ENCODE data around the gene ASTN2.

The ASTN2 gene

DNA sequence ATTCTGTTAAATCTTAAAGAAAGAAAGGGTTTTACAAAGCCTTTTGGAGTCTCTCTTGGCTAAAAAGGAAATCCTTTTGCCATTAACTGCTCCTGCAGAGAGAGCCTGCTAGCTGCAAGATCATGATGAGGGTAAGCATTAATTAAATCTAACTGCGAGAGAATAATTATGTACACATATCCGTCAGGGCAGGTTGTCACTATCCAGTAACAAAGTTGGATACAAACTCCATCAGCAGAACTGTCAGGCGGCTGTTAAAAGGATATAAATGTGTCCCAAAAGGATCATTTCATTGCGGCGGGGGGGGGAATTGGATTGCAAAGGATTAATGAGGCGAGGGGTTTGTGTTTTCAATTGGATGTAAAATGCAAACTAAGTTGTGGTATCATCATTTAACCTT is 289.3 kb downstream of the ASTN2 start:
- DNase-seq (no peak), ATAC-seq (ENCODE audit: insufficient read depth, low read depth) (no peak)
- no peaks in the 10 kb centered on the region for H3K27me3 ChIP-seq (ENCODE audit: insufficient read depth, low read length, poor library complexity)
- no peaks in the 10 kb centered on the region for H3K4me1 ChIP-seq (ENCODE audit: insufficient read depth, low read length)
- H3K4me3 ChIP-seq (ENCODE audit: low read depth in 1 of 2, low read length in 2 of 2) = no peak overlapping the region
- no peak overlapping the region for H3K4me2 ChIP-seq (ENCODE audit: insufficient read depth, low read length)
- H2AFZ ChIP-seq (ENCODE audit: low read depth, low read length) = no peak overlapping the region
- no peaks in the 10 kb centered on the region for H3K36me3 ChIP-seq (ENCODE audit: insufficient read depth, low read length)
- TF ChIP-seq, protein P1, sequence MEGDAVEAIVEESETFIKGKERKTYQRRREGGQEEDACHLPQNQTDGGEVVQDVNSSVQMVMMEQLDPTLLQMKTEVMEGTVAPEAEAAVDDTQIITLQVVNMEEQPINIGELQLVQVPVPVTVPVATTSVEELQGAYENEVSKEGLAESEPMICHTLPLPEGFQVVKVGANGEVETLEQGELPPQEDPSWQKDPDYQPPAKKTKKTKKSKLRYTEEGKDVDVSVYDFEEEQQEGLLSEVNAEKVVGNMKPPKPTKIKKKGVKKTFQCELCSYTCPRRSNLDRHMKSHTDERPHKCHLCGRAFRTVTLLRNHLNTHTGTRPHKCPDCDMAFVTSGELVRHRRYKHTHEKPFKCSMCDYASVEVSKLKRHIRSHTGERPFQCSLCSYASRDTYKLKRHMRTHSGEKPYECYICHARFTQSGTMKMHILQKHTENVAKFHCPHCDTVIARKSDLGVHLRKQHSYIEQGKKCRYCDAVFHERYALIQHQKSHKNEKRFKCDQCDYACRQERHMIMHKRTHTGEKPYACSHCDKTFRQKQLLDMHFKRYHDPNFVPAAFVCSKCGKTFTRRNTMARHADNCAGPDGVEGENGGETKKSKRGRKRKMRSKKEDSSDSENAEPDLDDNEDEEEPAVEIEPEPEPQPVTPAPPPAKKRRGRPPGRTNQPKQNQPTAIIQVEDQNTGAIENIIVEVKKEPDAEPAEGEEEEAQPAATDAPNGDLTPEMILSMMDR (IDR thresholded peaks at IDR 0.05; ENCODE audit: borderline replicate concordance, extremely low read depth, low read length, poor library complexity, severe bottlenecking) = no peak
- TF ChIP-seq EZH2 (IDR thresholded peaks at IDR 0.05; ENCODE audit: borderline replicate concordance, low read depth, low read length, severe bottlenecking) = no peak
- H3K9me3 ChIP-seq (ENCODE audit: insufficient read depth, low read length, severe bottlenecking) = no peaks in the 10 kb centered on the region
- no peak overlapping the region for H3K9ac ChIP-seq (ENCODE audit: low read depth, low read length)
- H4K20me1 ChIP-seq (ENCODE audit: insufficient read depth, low read length) = no peaks in the 10 kb centered on the region
- no peaks in the 10 kb centered on the region for H3K79me2 ChIP-seq (ENCODE audit: insufficient read depth, low read length)
- no peak overlapping the region for H3K27ac ChIP-seq (ENCODE audit: low read length)

DNA sequence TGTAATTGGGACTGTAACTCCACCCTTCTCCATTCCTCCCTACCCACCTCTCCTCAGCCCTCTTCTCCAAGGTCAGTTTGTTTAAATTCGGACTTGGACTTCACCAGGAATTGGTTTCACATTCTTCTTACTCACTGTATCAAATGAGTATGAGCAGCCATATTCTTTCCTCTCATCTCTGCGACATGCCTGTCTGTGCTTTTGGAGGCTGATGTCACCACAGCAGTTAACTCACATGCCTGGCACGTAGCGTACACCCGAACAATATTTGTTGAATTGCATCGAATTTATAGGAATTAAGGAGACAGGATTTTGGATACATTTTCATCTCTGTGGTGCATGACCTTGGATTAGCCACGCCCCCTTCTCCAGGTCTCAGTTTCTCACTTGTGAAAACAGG is 291.1 kb downstream of the ASTN2 start:
- no peaks in the 10 kb centered on the region for H4K20me1 ChIP-seq (ENCODE audit: insufficient read depth, low read length)
- TF ChIP-seq, protein P1 (IDR thresholded peaks at IDR 0.05; ENCODE audit: borderline replicate concordance, extremely low read depth, low read length, poor library complexity, severe bottlenecking) = no peak
- no peak for TF ChIP-seq EZH2 (IDR thresholded peaks at IDR 0.05; ENCODE audit: borderline replicate concordance, low read depth, low read length, severe bottlenecking)
- H3K27ac ChIP-seq (ENCODE audit: low read length) = no peak overlapping the region
- ATAC-seq (ENCODE audit: insufficient read depth, low read depth) (no peak), DNase-seq (no peak)
- H3K4me1 ChIP-seq (ENCODE audit: insufficient read depth, low read length) = no peaks in the 10 kb centered on the region
- no peak overlapping the region for H3K4me2 ChIP-seq (ENCODE audit: insufficient read depth, low read length)
- H3K9me3 ChIP-seq (ENCODE audit: insufficient read depth, low read length, severe bottlenecking) = no peaks in the 10 kb centered on the region
- H2AFZ ChIP-seq (ENCODE audit: low read depth, low read length) = no peak overlapping the region
- H3K79me2 ChIP-seq (ENCODE audit: insufficient read depth, low read length) = no peaks in the 10 kb centered on the region
- no peak overlapping the region for H3K9ac ChIP-seq (ENCODE audit: low read depth, low read length)
- no peaks in the 10 kb centered on the region for H3K36me3 ChIP-seq (ENCODE audit: insufficient read depth, low read length)
- no peaks in the 10 kb centered on the region for H3K27me3 ChIP-seq (ENCODE audit: insufficient read depth, low read length, poor library complexity)
- H3K4me3 ChIP-seq (ENCODE audit: low read depth in 1 of 2, low read length in 2 of 2) = no peak overlapping the region

DNA sequence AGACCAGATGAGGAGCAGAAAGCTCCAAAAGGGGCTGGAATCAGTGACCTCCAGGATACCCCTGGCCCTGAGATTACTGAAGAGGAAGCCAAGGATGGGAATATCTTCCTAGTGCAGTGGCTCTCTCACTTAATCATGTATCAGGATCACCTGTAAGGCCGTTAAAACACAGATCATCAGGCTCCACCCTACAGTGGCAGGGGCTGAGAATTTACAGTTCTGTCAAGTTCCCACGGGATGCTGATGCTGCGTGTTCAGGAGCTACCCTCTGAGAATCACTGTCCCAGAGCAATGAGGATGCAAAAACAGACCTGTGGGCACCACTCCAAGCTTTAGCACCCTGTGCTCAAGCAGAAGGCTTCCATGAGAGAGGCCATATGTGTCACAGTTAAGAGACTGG is 291.9 kb downstream of the ASTN2 start:
- Histone ChIP-seq H3K27ac (ENCODE audit: low read length) (no peak overlapping the region), H2AFZ (ENCODE audit: low read depth, low read length) (no peak overlapping the region), H3K4me3 (ENCODE audit: low read depth in 1 of 2, low read length in 2 of 2) (no peak overlapping the region), H4K20me1 (ENCODE audit: insufficient read depth, low read length) (no peaks in the 10 kb centered on the region), H3K36me3 (ENCODE audit: insufficient read depth, low read length) (no peaks in the 10 kb centered on the region), H3K4me1 (ENCODE audit: insufficient read depth, low read length) (no peaks in the 10 kb centered on the region), H3K4me2 (ENCODE audit: insufficient read depth, low read length) (no peak overlapping the region), H3K9me3 (ENCODE audit: insufficient read depth, low read length, severe bottlenecking) (no peaks in the 10 kb centered on the region), H3K27me3 (ENCODE audit: insufficient read depth, low read length, poor library complexity) (no peaks in the 10 kb centered on the region), H3K79me2 (ENCODE audit: insufficient read depth, low read length) (no peaks in the 10 kb centered on the region), H3K9ac (ENCODE audit: low read depth, low read length) (no peak overlapping the region)
- no peak for ATAC-seq (ENCODE audit: insufficient read depth, low read depth)
- no peak for DNase-seq
- TF ChIP-seq EZH2 (IDR thresholded peaks at IDR 0.05; ENCODE audit: borderline replicate concordance, low read depth, low read length, severe bottlenecking) = no peak
- TF ChIP-seq, protein P1 (IDR thresholded peaks at IDR 0.05; ENCODE audit: borderline replicate concordance, extremely low read depth, low read length, poor library complexity, severe bottlenecking) = no peak

DNA sequence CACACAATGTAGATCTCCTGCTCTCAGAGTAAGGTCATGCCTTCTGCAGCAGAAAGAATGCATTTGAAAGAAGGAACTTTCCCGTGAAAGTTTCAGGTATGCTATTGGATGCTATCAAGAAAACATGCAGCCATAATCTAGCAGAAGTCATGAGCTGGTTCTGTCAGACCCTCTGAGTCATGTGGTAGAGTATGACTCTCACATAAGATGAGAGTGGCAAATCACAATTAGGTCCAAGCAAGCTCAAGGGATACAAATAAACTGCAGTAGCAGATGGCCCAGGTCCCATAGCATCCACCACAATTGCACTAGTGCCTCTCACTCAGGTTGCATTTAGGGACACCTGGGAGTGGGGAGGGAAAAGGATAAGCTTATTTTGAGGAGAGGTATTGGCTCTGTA is 292.8 kb downstream of the ASTN2 start:
- ATAC-seq (ENCODE audit: insufficient read depth, low read depth) (no peak), DNase-seq (no peak)
- H3K27ac ChIP-seq (ENCODE audit: low read length) = no peak overlapping the region
- no peaks in the 10 kb centered on the region for H3K9me3 ChIP-seq (ENCODE audit: insufficient read depth, low read length, severe bottlenecking)
- no peaks in the 10 kb centered on the region for H3K4me1 ChIP-seq (ENCODE audit: insufficient read depth, low read length)
- H2AFZ ChIP-seq (ENCODE audit: low read depth, low read length) = no peak overlapping the region
- no peaks in the 10 kb centered on the region for H4K20me1 ChIP-seq (ENCODE audit: insufficient read depth, low read length)
- no peak overlapping the region for H3K4me3 ChIP-seq (ENCODE audit: low read depth in 1 of 2, low read length in 2 of 2)
- no peaks in the 10 kb centered on the region for H3K27me3 ChIP-seq (ENCODE audit: insufficient read depth, low read length, poor library complexity)
- TF ChIP-seq, protein P1 (IDR thresholded peaks at IDR 0.05; ENCODE audit: borderline replicate concordance, extremely low read depth, low read length, poor library complexity, severe bottlenecking) = no peak
- no peak for TF ChIP-seq EZH2 (IDR thresholded peaks at IDR 0.05; ENCODE audit: borderline replicate concordance, low read depth, low read length, severe bottlenecking)
- no peak overlapping the region for H3K9ac ChIP-seq (ENCODE audit: low read depth, low read length)
- no peaks in the 10 kb centered on the region for H3K79me2 ChIP-seq (ENCODE audit: insufficient read depth, low read length)
- no peaks in the 10 kb centered on the region for H3K36me3 ChIP-seq (ENCODE audit: insufficient read depth, low read length)
- no peak overlapping the region for H3K4me2 ChIP-seq (ENCODE audit: insufficient read depth, low read length)

All from DND-41 (cell line).